CD4-positive, alpha-beta T cell treated with Interleukin-15 for 1 hour (primary cell): Measurements from ENCODE around the gene STK32C.

Experiments used
- DNase-seq: peaks from one replicate; pipeline ENCODE4 v3.0.0-alpha.2; 2020

STK32C gene

GRCh38 chr10:132176623-132177500, 130.9 kb downstream of the STK32C start:
- no peak for DNase-seq

GRCh38 chr10:132175907-132176581, 131.7 kb downstream of the STK32C start:
- no peak for DNase-seq

- DNase-seq, result no peak
These were observed 132.3 kb downstream of the STK32C start for GRCh38 chr10:132175408-132175807.

- DNase-seq, result no peak
These were observed 133.5 kb downstream of the STK32C start for GRCh38 chr10:132174237-132174636.

GRCh38 chr10:132173185-132173584, 134.6 kb downstream of the STK32C start:
- DNase-seq, result no peak

- DNase-seq, result no peak
These were observed 135.4 kb downstream of the STK32C start for GRCh38 chr10:132172091-132173066.

GRCh38 chr10:132170561-132171361, 137.0 kb downstream of the STK32C start:
- DNase-seq, result no peak

GRCh38 chr10:132169766-132170560, 137.8 kb downstream of the STK32C start:
- DNase-seq, result no peak

- no peak for DNase-seq
These were observed 138.6 kb downstream of the STK32C start for GRCh38 chr10:132169031-132169765.

GRCh38 chr10:132168571-132169030, 139.1 kb downstream of the STK32C start:
- no peak for DNase-seq

- DNase-seq, result no peak
These were observed 139.8 kb downstream of the STK32C start for GRCh38 chr10:132167976-132168375.

- DNase-seq, result no peak
These were observed 140.6 kb downstream of the STK32C start for GRCh38 chr10:132167041-132167674.

- no peak for DNase-seq
These were observed 141.4 kb downstream of the STK32C start for GRCh38 chr10:132166216-132166950.

GRCh38 chr10:132165416-132165980, 142.3 kb downstream of the STK32C start:
- DNase-seq, result no peak

GRCh38 chr10:132164761-132165278, 142.9 kb downstream of the STK32C start:
- DNase-seq, result no peak

GRCh38 chr10:132163826-132164515, 143.8 kb downstream of the STK32C start:
- no peak for DNase-seq

GRCh38 chr10:132163278-132163765, 144.4 kb downstream of the STK32C start:
- DNase-seq, result no peak
